OCI-LY1 (cell line): ENCODE measurements around the gene PI16.

ENCODE experiments used
- CTCF ChIP-seq: fragments of 200-600 bp; sonication (generic), shearing (Covaris generic); IDR thresholded peaks from 2 replicates; pipeline ENCODE4 v1.5.1; 2017; ENCODE audit warnings: mild to moderate bottlenecking, antibody characterized with exemption, low read length, moderate library complexity, mixed read lengths
- EZH2 ChIP-seq: fragments of 200-600 bp; sonication (generic), shearing (Covaris generic); IDR thresholded peaks from 2 replicates; pipeline ENCODE4 v1.8.0; 2017; ENCODE audit warnings: borderline replicate concordance, mixed run types, mild to moderate bottlenecking, antibody characterized with exemption, low read length, moderate library complexity, mixed read lengths

GRCh38 chr6:36958775-36959554 is 4.4 kb downstream of the PI16 start:
- TF ChIP-seq CTCF = no peak
- no peak for TF ChIP-seq EZH2
